CD4-positive, alpha-beta T cell (primary cell): Measurements from ENCODE around the gene CASS4. TPM values are rescaled to one million over a fixed set of nuclear protein-coding genes. Genes with fewer than 3 reads are reported as not detected.

Source experiments
- ATAC-seq: fragments of 200-7000 bp; cut with Tn5 transposase; one replicate; pipeline ENCODE4 v1.10.0; 2022; ENCODE audit warnings: mild to moderate bottlenecking; ENCODE audit not compliant: poor library complexity
- CTCF ChIA-PET: fragments of 350-600 bp; sonication (Branson Sonifier 250); formaldehyde crosslinking; loops from one replicate; lab custom pipeline; 2021; ENCODE audit warnings: antibody characterized with exemption, inconsistent platforms; lab: Charles Lee
- POLR2A ChIA-PET: fragments of 350-600 bp; sonication (Branson Sonifier 250); formaldehyde crosslinking; loops from one replicate; lab custom pipeline; 2021; ENCODE audit warnings: antibody characterized with exemption, inconsistent platforms; lab: Charles Lee
- DNase-seq, 14 experiments: peaks; one replicate each; pipeline ENCODE4 v3.0.0-alpha.2; 2013 to 2020; ENCODE audit warnings: mixed read lengths in 2 of 14
- H3K27ac ChIP-seq, 2 donors: one replicate each; pipeline versions ENCODE4 v1.5.1 to v1.7.0; 2013; ENCODE audit warnings: low read length in 2 of 2, low read depth in 1 of 2, mild to moderate bottlenecking in 1 of 2
- H3K27me3 ChIP-seq, 2 experiments: 1 replicate in 1 of 2; 2 replicates in 1 of 2; pipeline versions ENCODE4 v1.6.1 to v1.7.0; 2013; ENCODE audit warnings: low read length in 2 of 2, control low read depth in 1 of 2, mild to moderate bottlenecking in 1 of 2, moderate library complexity in 1 of 2; ENCODE audit not compliant: insufficient read depth in 2 of 2, control insufficient read depth in 1 of 2
- H3K36me3 ChIP-seq: one replicate; pipeline ENCODE4 v1.6.1; 2013; ENCODE audit warnings: low read length, control low read depth; ENCODE audit not compliant: insufficient read depth
- H3K4me1 ChIP-seq: one replicate; pipeline ENCODE4 v1.6.1; 2013; ENCODE audit warnings: low read length, control low read depth; ENCODE audit not compliant: insufficient read depth
- H3K4me3 ChIP-seq: one replicate; pipeline ENCODE4 v1.5.1; 2013; ENCODE audit warnings: mild to moderate bottlenecking, low read length, moderate library complexity
- H3K9me3 ChIP-seq, 2 experiments: 1 replicate in 1 of 2; 2 replicates in 1 of 2; pipeline versions ENCODE4 v1.6.1 to v1.7.0; 2013; ENCODE audit warnings: low read length in 2 of 2, mild to moderate bottlenecking in 2 of 2, control low read depth in 1 of 2, moderate library complexity in 1 of 2; ENCODE audit not compliant: control insufficient read depth in 1 of 2, insufficient read depth in 1 of 2
- H3K27ac Mint-ChIP-seq: one replicate; pipeline ENCODE4 v1.8.0; 2020; ENCODE audit warnings: mixed read lengths
- H3K27me3 Mint-ChIP-seq: one replicate; pipeline ENCODE4 v1.8.0; 2021; ENCODE audit warnings: mixed read lengths
- H3K36me3 Mint-ChIP-seq: one replicate; pipeline ENCODE4 v1.8.0; 2021; ENCODE audit warnings: low read depth, mixed read lengths
- H3K4me1 Mint-ChIP-seq: one replicate; pipeline ENCODE4 v1.8.0; 2021; ENCODE audit warnings: low read depth, mixed read lengths
- H3K4me3 Mint-ChIP-seq: one replicate; pipeline ENCODE4 v1.8.0; 2020; ENCODE audit warnings: mild to moderate bottlenecking, mixed read lengths
- H3K9me3 Mint-ChIP-seq: one replicate; pipeline ENCODE4 v1.8.0; 2020; ENCODE audit warnings: mixed read lengths
- CTCF ChIP-seq: fragments of 200-600 bp; IDR thresholded peaks from one replicate; pipeline ENCODE4 v1.8.0; 2022; ENCODE audit warnings: antibody characterized with exemption, mild to moderate bottlenecking
- intact Hi-C, 2 experiments: fragments of 100-400 bp; cut with DNase I in 1 of 2; cut with micrococcal nuclease in 1 of 2; formaldehyde crosslinking; loops; one replicate each; pipeline versions ENCODE4 v1.15.1 to v1.9.0; 2023 to 2025; cut with DNase I, micrococcal nuclease
- total RNA-seq, 174 experiments: library from RNA in 2 of 174; stranded (reverse) in 2 of 174; gene quantifications; one replicate each; pipeline ENCODE4 v1.2.3 and lab custom pipeline; 2021 to 2026

CASS4 gene
- total RNA-seq, 2 experiments from 2014 or later, result 37.0 to 39.8 TPM

- no peak for TF ChIP-seq CTCF
- Mint-ChIP-seq H3K36me3 (peaks cover 65% of the 10 kb centered on the region), H3K4me1 (peaks cover 10% of the 10 kb centered on the region), H3K4me3 (no peak overlapping the region), H3K27ac (no peak overlapping the region), H3K9me3 (no peaks in the 10 kb centered on the region), H3K27me3 (no peaks in the 10 kb centered on the region)
- Histone ChIP-seq H3K36me3 (peaks cover 32% of the 10 kb centered on the region), H3K27me3 (no peaks in the 10 kb centered on the region), H3K4me1 (peaks cover 12% of the 10 kb centered on the region), H3K27ac (no peak overlapping the region), H3K9me3 (peaks cover 0 to 2% of the 10 kb centered on the region in 2 experiments), H3K4me3 (no peak overlapping the region)
- DNase-seq (no peak), ATAC-seq (no peak)
- POLR2A ChIA-PET, result interaction anchor here (1.2 to 1.5 kb wide), 3 partner anchors 11 to 35 kb away, joined by 3 read pairs; no protein-coding TSS in a partner anchor
- CTCF ChIA-PET, result no interaction called here
- intact Hi-C loops, result no loop called here
Observed at GRCh38 chr20:56453352-56453751, 41.3 kb downstream of the CASS4 start.

GRCh38 chr20:56454754-56455153 is 42.7 kb downstream of the CASS4 start:
- Histone ChIP-seq H3K4me1 (peaks cover 12% of the 10 kb centered on the region), H3K36me3 (peaks cover 40% of the 10 kb centered on the region), H3K27ac (peak overlapping the region in 1 of 2 donors; percentile 14), H3K4me3 (no peak overlapping the region), H3K9me3 (peaks cover 0 to 5% of the 10 kb centered on the region in 2 experiments), H3K27me3 (no peaks in the 10 kb centered on the region)
- Mint-ChIP-seq H3K9me3 (no peaks in the 10 kb centered on the region), H3K27me3 (no peaks in the 10 kb centered on the region), H3K27ac (peak overlapping the region; percentile 61), H3K36me3 (peaks cover 67% of the 10 kb centered on the region), H3K4me3 (no peak overlapping the region), H3K4me1 (peaks cover 15% of the 10 kb centered on the region)
- CTCF ChIA-PET, result no interaction called here
- ATAC-seq (no peak), DNase-seq (no peak)
- intact Hi-C loops, result no loop called here
- POLR2A ChIA-PET, result interaction anchor here (0.6 to 1.5 kb wide), 3 partner anchors 9 to 43 kb away, joined by 3 read pairs; no protein-coding TSS in a partner anchor
- TF ChIP-seq CTCF, result no peak

- no peak overlapping the region for H3K27ac Mint-ChIP-seq
- no peak overlapping the region for H3K4me3 Mint-ChIP-seq
- no peak overlapping the region for H3K4me3 ChIP-seq
- DNase-seq (no peak), ATAC-seq (no peak)
- POLR2A ChIA-PET, result interaction anchor here (0.8 kb wide), 1 partner anchor 45 kb away, joined by 4 read pairs; no protein-coding TSS in a partner anchor
- H3K27ac ChIP-seq, result no peak overlapping the region
- H3K4me1 Mint-ChIP-seq, result peaks cover 41% of the 10 kb centered on the region
- peaks cover 47% of the 10 kb centered on the region for H3K36me3 Mint-ChIP-seq
- peaks cover 0 to 5% of the 10 kb centered on the region in 2 experiments for H3K9me3 ChIP-seq
- TF ChIP-seq CTCF, result no peak
- peaks cover 28% of the 10 kb centered on the region for H3K4me1 ChIP-seq
- no peaks in the 10 kb centered on the region for H3K27me3 ChIP-seq
- CTCF ChIA-PET, result no interaction called here
- H3K27me3 Mint-ChIP-seq, result no peaks in the 10 kb centered on the region
- H3K9me3 Mint-ChIP-seq, result no peaks in the 10 kb centered on the region
- intact Hi-C loops, result no loop called here
- H3K36me3 ChIP-seq, result peaks cover 17% of the 10 kb centered on the region
Observed at GRCh38 chr20:56458206-56458821, 46.3 kb downstream of the CASS4 start.
